ENCODE data around the gene AQP12A.

AQP12A gene

GRCh38 chr2:240712121-240712520, 20.5 kb downstream of the AQP12A start:
- DNase-seq: no peak

- no peak for DNase-seq
Measured at GRCh38 chr2:240713071-240713927, 21.6 kb downstream of the AQP12A start.

- no peak for DNase-seq
Measured at GRCh38 chr2:240713928-240714746, 22.5 kb downstream of the AQP12A start.

GRCh38 chr2:240714747-240715725, 23.4 kb downstream of the AQP12A start:
- no peak for DNase-seq

- DNase-seq: no peak
Measured at GRCh38 chr2:240716130-240716798, 24.6 kb downstream of the AQP12A start.

GRCh38 chr2:240717181-240717641, 25.5 kb downstream of the AQP12A start:
- no peak for DNase-seq

GRCh38 chr2:240717681-240718581, 26.3 kb downstream of the AQP12A start:
- DNase-seq: no peak

GRCh38 chr2:240718896-240719490, 27.3 kb downstream of the AQP12A start:
- no peak for DNase-seq

- DNase-seq: no peak
Measured at GRCh38 chr2:240719676-240720545, 28.2 kb downstream of the AQP12A start.

GRCh38 chr2:240720686-240721595, 29.3 kb downstream of the AQP12A start:
- DNase-seq: no peak

GRCh38 chr2:240721596-240722180, 30.0 kb downstream of the AQP12A start:
- DNase-seq: no peak

GRCh38 chr2:240722376-240722775, 30.7 kb downstream of the AQP12A start:
- no peak for DNase-seq

GRCh38 chr2:240722796-240723735, 31.4 kb downstream of the AQP12A start:
- DNase-seq: no peak

GRCh38 chr2:240723851-240724250, 32.2 kb downstream of the AQP12A start:
- DNase-seq: no peak

- DNase-seq: no peak
Measured at GRCh38 chr2:240724431-240724830, 32.8 kb downstream of the AQP12A start.

GRCh38 chr2:240725266-240725665, 33.6 kb downstream of the AQP12A start:
- no peak for DNase-seq

GRCh38 chr2:240725671-240726070, 34.0 kb downstream of the AQP12A start:
- no peak for DNase-seq
